K562 (cell line): Measurements from ENCODE around the gene PSMB7. TPM values are rescaled to one million over a fixed set of nuclear protein-coding genes. Genes with fewer than 3 reads are reported as not detected.

Experiments used
- ATAC-seq: fragments of 200-7000 bp; cut with Tn5 transposase; 3 replicates; pipeline ENCODE4 v1.9.1; 2020; ENCODE audit warnings: moderate library complexity
- BruUV-seq: library from RNA; stranded (reverse); fragments of 400-500 nt; replicated peaks from 2 replicates; lab custom pipeline; 2021; lab: Mats Ljungman, UMichigan
- CTCF ChIA-PET: fragments of 300-600 bp; formaldehyde crosslinking; extraction: SDS; loops from one replicate; lab custom pipeline; 2021; ENCODE audit warnings: low intra/inter-chr PET ratio; lab: Yijun Ruan, JAX
- POLR2A ChIA-PET: fragments of 300-600, 350-650 bp; sonication (Branson Sonifier 250); formaldehyde crosslinking; extraction: SDS; loops from one replicate; lab custom pipeline; 2021; ENCODE audit warnings: antibody characterized with exemption, inconsistent platforms; lab: Yijun Ruan, JAX
- DNase-seq, 4 experiments: peaks; one replicate each; pipeline versions ENCODE4 v3.0.0 to v3.0.0-alpha.2; 2011 to 2018; ENCODE audit warnings: low spot score in 3 of 4, mixed read lengths in 3 of 4; ENCODE audit errors: extremely low read depth in 1 of 4
- FAIRE-seq: peaks from 2 replicates; lab custom pipeline; 2011; peaks lifted over from hg19 to GRCh38; lab: Jason Lieb, UNC
- H2AFZ ChIP-seq: 2 replicates; pipeline ENCODE4 v1.6.0; 2011; ENCODE audit warnings: low read depth, low read length, control low read depth, inconsistent platforms
- H3K27ac ChIP-seq: fragments of 200-600 bp; 3 replicates; pipeline ENCODE4 v1.8.0; 2011; ENCODE audit warnings: low read depth, mild to moderate bottlenecking, control low read depth, inconsistent platforms, low read length, moderate library complexity, mixed read lengths; ENCODE audit errors: extremely low read depth
- H3K27me3 ChIP-seq, 2 experiments: fragments of 300-600 bp in 1 of 2; 2 replicates in 1 of 2; 3 replicates in 1 of 2; pipeline versions ENCODE4 v1.6.0 to v1.8.0; 2011; ENCODE audit warnings: inconsistent platforms in 2 of 2, low read length in 2 of 2, mild to moderate bottlenecking in 1 of 2, mixed read lengths in 1 of 2, moderate library complexity in 1 of 2; ENCODE audit not compliant: control insufficient read depth in 2 of 2, insufficient read depth in 2 of 2
- H3K36me3 ChIP-seq: fragments of 300-600 bp; 3 replicates; pipeline ENCODE4 v1.8.0; 2011; ENCODE audit warnings: mild to moderate bottlenecking, low read length, inconsistent platforms; ENCODE audit not compliant: control insufficient read depth, insufficient read depth
- H3K4me1 ChIP-seq, 2 experiments: fragments of 200-600 bp in 1 of 2; replicated peaks in 1 of 2; 2 replicates in 1 of 2; 3 replicates in 1 of 2; pipeline versions ENCODE4 v1.5.1 to v1.8.0; 2011; ENCODE audit warnings: inconsistent platforms in 2 of 2, low read length in 2 of 2, mild to moderate bottlenecking in 1 of 2, mixed read lengths in 1 of 2, moderate library complexity in 1 of 2; ENCODE audit not compliant: control insufficient read depth in 2 of 2, insufficient read depth in 2 of 2
- H3K4me2 ChIP-seq: 2 replicates; pipeline ENCODE4 v1.6.1; 2011; ENCODE audit warnings: low read length, control low read depth, inconsistent platforms, mixed read lengths; ENCODE audit not compliant: insufficient read depth
- H3K4me3 ChIP-seq: fragments of 200-600 bp; sonication (generic), shearing (Covaris generic); 2 replicates; pipeline ENCODE4 v1.5.1; 2016; ENCODE audit warnings: control low read depth, inconsistent platforms
- H3K79me2 ChIP-seq: fragments of 200-600 bp; 3 replicates; pipeline ENCODE4 v1.8.0; 2011; ENCODE audit warnings: low read length, inconsistent platforms; ENCODE audit not compliant: control insufficient read depth, insufficient read depth
- H3K9ac ChIP-seq, 2 experiments: 2 replicates each; pipeline versions ENCODE4 v1.6.0 to v1.6.1; 2011; ENCODE audit warnings: low read depth in 2 of 2, low read length in 2 of 2, control low read depth in 1 of 2, inconsistent platforms in 1 of 2, mild to moderate bottlenecking in 1 of 2, mixed read lengths in 1 of 2; ENCODE audit not compliant: insufficient read depth in 1 of 2
- H3K9me1 ChIP-seq: one replicate; pipeline ENCODE4 v1.6.0; 2011; ENCODE audit warnings: inconsistent platforms, mild to moderate bottlenecking, low read length, moderate library complexity; ENCODE audit not compliant: control insufficient read depth, insufficient read depth
- H3K9me3 ChIP-seq: replicated peaks from 2 replicates; pipeline ENCODE4 v1.5.1; 2011; ENCODE audit warnings: low read depth, low read length, inconsistent platforms; ENCODE audit not compliant: control insufficient read depth, insufficient read depth
- H4K20me1 ChIP-seq: replicated peaks from 2 replicates; pipeline ENCODE4 v1.6.1; 2011; ENCODE audit warnings: low read length, inconsistent platforms, mixed read lengths; ENCODE audit not compliant: control insufficient read depth, insufficient read depth
- ARID4B ChIP-seq: sonication (generic); formaldehyde crosslinking; IDR thresholded peaks from 2 replicates; pipeline ENCODE4 v1.8.0; 2022; ENCODE audit warnings: mild to moderate bottlenecking, missing genetic modification reagents
- ATF2 ChIP-seq: sonication (generic); formaldehyde crosslinking; IDR thresholded peaks from 2 replicates; pipeline ENCODE4 v1.8.1; 2022; ENCODE audit warnings: missing genetic modification reagents
- CBFA2T3 ChIP-seq: fragments of 450-650 bp; IDR thresholded peaks from 2 replicates; pipeline ENCODE4 v1.6.1; 2017
- FOXA3 ChIP-seq, 2 experiments: fragments of 450-650 bp in 1 of 2; sonication (generic) in 1 of 2; formaldehyde crosslinking; IDR thresholded peaks in 1 of 2; conservative IDR thresholded peaks in 1 of 2; 2 replicates each; pipeline versions ENCODE4 v1.4.0 to v1.8.0; 2020 to 2022; ENCODE audit warnings: mild to moderate bottlenecking in 2 of 2, missing genetic modification reagents in 1 of 2
- KDM1A ChIP-seq, 2 experiments: fragments of 450-650 bp; IDR thresholded peaks; 2 replicates each; pipeline ENCODE4 v1.6.1; 2016; ENCODE audit warnings: mild to moderate bottlenecking in 2 of 2
- KHSRP ChIP-seq: fragments of 450-650 bp; IDR thresholded peaks from 2 replicates; pipeline ENCODE4 v1.6.1; 2017
- MXD1 ChIP-seq: fragments of 250-450 bp; sonication (Bioruptor Pico); IDR thresholded peaks from 2 replicates; pipeline ENCODE4 v1.8.0; 2021; ENCODE audit warnings: borderline replicate concordance, mild to moderate bottlenecking, moderate library complexity; ENCODE audit not compliant: poor library complexity, severe bottlenecking
- PBX2 ChIP-seq, 2 experiments: IDR thresholded peaks in 1 of 2; conservative IDR thresholded peaks in 1 of 2; 2 replicates each; pipeline ENCODE4 v1.6.1; 2016; ENCODE audit warnings: low read depth in 2 of 2, mild to moderate bottlenecking in 1 of 2, missing compliant biosample characterization in 1 of 2, missing genetic modification characterization in 1 of 2, moderate library complexity in 1 of 2
- POLR2B ChIP-seq: fragments of 450-650 bp; IDR thresholded peaks from 2 replicates; pipeline ENCODE4 v1.6.1; 2018; ENCODE audit warnings: low read depth; ENCODE audit not compliant: partially characterized antibody
- SREBF2 ChIP-seq: sonication (generic); formaldehyde crosslinking; IDR thresholded peaks from 2 replicates; pipeline ENCODE4 v1.4.0; 2020; ENCODE audit warnings: mild to moderate bottlenecking, missing genetic modification reagents
- ZFX ChIP-seq: sonication (generic); formaldehyde crosslinking; IDR thresholded peaks from 2 replicates; pipeline ENCODE4 v1.8.0; 2022; ENCODE audit warnings: mild to moderate bottlenecking, missing genetic modification reagents, moderate library complexity
- ZNF830 ChIP-seq: fragments of 250-450 bp; sonication (Bioruptor Pico); IDR thresholded peaks from 2 replicates; pipeline ENCODE4 v1.5.0; 2021; ENCODE audit warnings: mild to moderate bottlenecking
- WGBS: fragments of 100-300 bp; shearing (Covaris generic); methylation state at CpG from one replicate; pipeline ENCODE4 v1.1.6; 2016; ENCODE audit warnings: low coverage, mixed read lengths; ENCODE audit not compliant: insufficient coverage; ENCODE audit errors: missing lambda C conversion rate; 5-methylcytosine and 5-hydroxymethylcytosine counted together
- in situ Hi-C: fragments of 300-500 bp; cut with MboI; formaldehyde crosslinking; loops from 4 replicates; pipeline ENCODE4 v1.15.0; 2018; ENCODE audit warnings: inconsistent platforms, mixed read lengths
- intact Hi-C: fragments of 100-400 bp; cut with micrococcal nuclease; formaldehyde crosslinking; loops from 2 replicates; pipeline ENCODE4 v1.14.2; 2022
- polyA plus RNA-seq, 8 experiments: library from polyadenylated mRNA; depleted of rRNA in 4 of 8; stranded (reverse) in 5 of 8; unstranded in 3 of 8; fragments of >200 nt; fragmentation: Nextera tagmentation in 2 of 8; fragmentation: Illumina TruSeq in 1 of 8; extraction: Ambion mirVana in 2 of 8; extraction: Trizol in 1 of 8; gene quantifications; 2 replicates each; pipeline versions ENCODE4 v1.2.1 to v1.2.3, GENCODE V29; 2011 to 2014; ENCODE audit warnings: inconsistent platforms in 1 of 8, missing spikeins in 1 of 8
- total RNA-seq, 7 experiments: library from RNA; depleted of rRNA in 6 of 7; stranded (reverse); fragments of >200 nt in 6 of 7; fragmentation: Illumina TruSeq in 2 of 7; extraction: Trizol in 2 of 7; gene quantifications; 2 replicates each; pipeline versions ENCODE4 v1.2.1 to v1.2.3, GENCODE V29; 2011 to 2021; ENCODE audit warnings: low replicate concordance in 1 of 7

The PSMB7 gene
- total and polyA plus RNA-seq, 9 of the 15 experiments (the other 6 are each of a cell fraction or from before 2014, with no cell fraction given) = 321 to 978 (median 407) TPM

GRCh38 chr9:124373851-124374250, 41.4 kb downstream of the PSMB7 start:
- TF ChIP-seq MXD1 = no peak
- TF ChIP-seq FOXA3 (CRISPR knock-in tag; conservative IDR thresholded peaks at IDR 0.05 in 1 of 2, IDR thresholded peaks at IDR 0.05 in 1 of 2) = no peak
- no peak for TF ChIP-seq SREBF2 (CRISPR knock-in tag)
- TF ChIP-seq KHSRP = no peak
- no peak for TF ChIP-seq ARID4B (CRISPR knock-in tag)
- no peak for TF ChIP-seq PBX2 (CRISPR knock-in tag; IDR thresholded peaks at IDR 0.05; ENCODE audit: low read depth)
- TF ChIP-seq PBX2 (tag; conservative IDR thresholded peaks at IDR 0.05; ENCODE audit: low read depth) = no peak
- TF ChIP-seq KDM1A (IDR thresholded peaks at IDR 0.05) = no peak
- TF ChIP-seq ZFX = no peak
- no peak for TF ChIP-seq ATF2 (CRISPR knock-in tag)
- no peak for TF ChIP-seq ZNF830
- no peak for TF ChIP-seq POLR2B
- TF ChIP-seq CBFA2T3 = no peak
- Histone ChIP-seq H3K9ac (no peak overlapping the region), H3K79me2 (peaks cover 97% of the 10 kb centered on the region), H3K4me2 (no peak overlapping the region), H3K27ac (no peak overlapping the region), H2AFZ (no peak overlapping the region), H3K9me1 (no peaks in the 10 kb centered on the region), H3K27me3 (no peaks in the 10 kb centered on the region), H3K4me3 (no peak overlapping the region), H3K36me3 (peaks cover 34% of the 10 kb centered on the region), H3K4me1 (peaks cover 0 to 5% of the 10 kb centered on the region in 2 experiments; a peak in 2 of 5 replicates), H3K9me3 (peaks cover 4% of the 10 kb centered on the region), H4K20me1 (peaks cover 7% of the 10 kb centered on the region; the same call in 1 of the 2 replicates)
- ChIA-PET CTCF (no interaction called here), POLR2A (interaction anchor here (1.2 kb wide), 1 partner anchor 19 kb away, joined by 4 read pairs; no protein-coding TSS in a partner anchor)
- in situ Hi-C loops = no loop called here
- intact Hi-C loops = no loop called here
- WGBS = 85% methylated on average over 1 of the region's 1 CpG
- ATAC-seq (no peak), FAIRE-seq (no peak), DNase-seq (no peak)
- BruUV-seq = no TSS peak
